GM21786 (cell line): ENCODE data around the gene GPM6B.

Experiments used
- ATAC-seq: cut with Tn5 transposase; IDR thresholded peaks from one replicate; pipeline ENCODE4 v1.9.1; 2021; ENCODE audit not compliant: unreplicated experiment

Gene GPM6B, protein sequence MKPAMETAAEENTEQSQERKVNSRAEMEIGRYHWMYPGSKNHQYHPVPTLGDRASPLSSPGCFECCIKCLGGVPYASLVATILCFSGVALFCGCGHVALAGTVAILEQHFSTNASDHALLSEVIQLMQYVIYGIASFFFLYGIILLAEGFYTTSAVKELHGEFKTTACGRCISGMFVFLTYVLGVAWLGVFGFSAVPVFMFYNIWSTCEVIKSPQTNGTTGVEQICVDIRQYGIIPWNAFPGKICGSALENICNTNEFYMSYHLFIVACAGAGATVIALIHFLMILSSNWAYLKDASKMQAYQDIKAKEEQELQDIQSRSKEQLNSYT

DNA sequence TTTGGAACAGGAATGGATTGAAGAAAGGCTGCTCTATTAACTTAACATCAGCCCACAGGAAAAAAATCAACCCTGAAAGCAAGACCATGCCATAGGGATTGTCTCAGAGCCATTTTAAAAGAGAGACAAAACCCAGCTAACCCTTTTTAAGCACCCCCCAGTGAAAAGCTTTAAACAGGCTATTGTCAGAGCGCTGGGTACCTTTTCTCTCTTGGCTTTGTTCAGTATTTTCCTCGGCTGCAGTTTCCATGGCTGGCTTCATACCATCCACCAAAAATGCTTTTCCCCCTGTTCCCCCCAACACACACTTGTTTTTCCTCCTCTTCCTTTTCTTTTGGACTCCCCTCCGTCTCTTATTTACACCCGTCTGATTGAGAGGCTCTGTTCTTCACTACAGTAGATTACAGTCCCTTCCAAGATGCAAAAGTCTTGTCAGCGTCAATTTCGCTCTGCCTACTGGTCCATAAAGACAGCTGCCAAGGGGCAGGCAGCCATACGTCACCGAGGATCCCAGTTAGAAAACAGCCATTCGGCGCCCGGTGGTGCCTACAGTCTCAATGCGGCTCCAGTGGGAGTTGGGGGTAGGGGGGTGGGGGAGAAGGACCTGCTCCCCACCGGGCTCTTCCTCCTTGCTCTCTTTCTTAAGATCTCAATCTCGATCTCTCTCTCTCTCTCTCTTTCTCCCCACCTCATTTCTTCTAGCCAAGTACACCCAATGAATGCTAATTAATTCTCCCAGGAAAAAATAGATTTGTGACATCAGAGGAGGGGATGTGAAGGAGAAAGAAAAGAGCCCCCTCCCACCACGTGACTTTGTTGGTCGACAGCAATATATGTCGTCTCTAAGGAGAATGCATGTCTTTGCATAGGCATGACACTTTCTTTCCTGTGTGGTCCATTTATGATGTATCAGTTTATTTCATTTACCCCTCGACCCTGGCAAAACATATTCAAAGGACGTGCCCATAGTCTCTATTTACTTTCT is at the start of gene GPM6B:
GPM6B (minus strand) TSS at position 451 of the 985 bp plus-strand sequence; CDS start at position 262, 189 bp downstream.
- no peak for ATAC-seq

DNA sequence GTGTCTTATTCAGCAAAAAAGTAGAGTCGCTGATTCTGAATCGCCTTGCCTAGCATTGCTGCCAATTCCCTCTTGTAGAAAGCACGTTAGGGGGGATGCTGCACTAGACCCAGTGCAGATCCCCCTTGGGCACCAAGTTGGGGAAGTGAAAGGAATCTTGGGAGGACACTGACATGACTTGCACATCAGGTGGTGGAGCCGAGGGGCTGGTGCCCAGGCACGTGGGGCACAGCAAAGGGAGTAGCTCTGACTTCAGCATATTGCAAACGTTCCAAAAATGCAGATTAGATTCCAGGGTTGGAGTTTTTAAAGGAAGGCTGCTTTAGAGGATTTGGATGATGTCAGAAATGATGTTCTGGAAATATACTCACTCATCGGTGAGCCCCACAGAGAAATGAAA is 47.4 kb upstream of the GPM6B start:
- ATAC-seq = no peak

DNA sequence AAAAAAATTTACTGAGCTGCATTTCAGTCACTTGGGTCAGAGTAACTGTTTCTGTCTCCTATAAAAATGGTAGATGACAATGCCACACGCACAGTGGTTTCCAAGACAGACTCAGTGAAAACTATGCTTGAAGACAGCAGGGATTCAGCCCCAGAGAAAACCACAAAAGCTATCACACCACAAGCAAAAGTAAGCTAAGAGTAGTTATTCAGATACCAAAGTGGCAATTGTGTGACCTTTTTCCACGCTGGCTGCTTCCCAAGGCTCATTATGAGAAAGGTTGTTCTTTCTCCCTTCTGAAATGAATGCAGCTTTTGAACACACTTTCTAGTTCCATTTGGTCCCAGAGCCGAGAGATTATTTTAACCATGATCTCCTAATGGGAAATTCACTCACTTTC is 46.4 kb upstream of the GPM6B start:
- no peak for ATAC-seq

DNA sequence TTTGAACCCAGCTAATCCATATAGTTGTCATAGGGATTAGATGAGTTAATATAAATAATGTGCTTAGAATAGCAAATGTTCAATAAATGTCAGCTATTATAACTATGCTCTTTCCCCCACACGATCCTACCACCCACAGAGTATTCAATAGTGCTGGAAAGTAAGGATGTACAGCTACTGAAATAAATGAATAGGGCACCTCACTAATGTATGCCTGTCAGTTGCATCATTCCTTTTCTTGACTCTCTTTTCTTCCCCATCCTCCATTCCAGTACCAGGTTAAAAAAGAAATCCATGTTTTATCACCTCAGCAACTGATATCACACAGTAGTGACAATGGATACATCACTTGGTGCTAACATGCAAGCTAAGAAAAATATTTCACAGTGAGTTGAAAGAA is 42.8 kb upstream of the GPM6B start:
- no peak for ATAC-seq

DNA sequence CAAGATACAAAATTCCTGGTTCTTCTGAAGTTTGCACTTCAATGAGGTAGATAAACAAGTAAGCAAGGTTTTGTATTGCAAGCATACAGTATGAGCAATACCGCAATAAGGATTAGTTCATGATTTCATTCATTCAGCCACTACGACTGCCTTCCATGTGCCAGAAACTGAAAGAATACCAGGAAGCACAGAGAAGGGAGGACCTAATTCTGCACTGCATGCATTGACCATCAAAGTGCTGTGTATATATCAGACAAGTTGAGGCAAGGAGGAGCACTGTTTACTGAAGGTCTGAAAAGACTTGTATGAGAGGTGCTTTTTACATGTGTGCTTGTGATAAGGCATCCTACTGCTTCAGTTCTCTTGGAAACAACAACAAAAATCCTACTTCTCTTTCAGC is 40.9 kb upstream of the GPM6B start:
- no peak for ATAC-seq

DNA sequence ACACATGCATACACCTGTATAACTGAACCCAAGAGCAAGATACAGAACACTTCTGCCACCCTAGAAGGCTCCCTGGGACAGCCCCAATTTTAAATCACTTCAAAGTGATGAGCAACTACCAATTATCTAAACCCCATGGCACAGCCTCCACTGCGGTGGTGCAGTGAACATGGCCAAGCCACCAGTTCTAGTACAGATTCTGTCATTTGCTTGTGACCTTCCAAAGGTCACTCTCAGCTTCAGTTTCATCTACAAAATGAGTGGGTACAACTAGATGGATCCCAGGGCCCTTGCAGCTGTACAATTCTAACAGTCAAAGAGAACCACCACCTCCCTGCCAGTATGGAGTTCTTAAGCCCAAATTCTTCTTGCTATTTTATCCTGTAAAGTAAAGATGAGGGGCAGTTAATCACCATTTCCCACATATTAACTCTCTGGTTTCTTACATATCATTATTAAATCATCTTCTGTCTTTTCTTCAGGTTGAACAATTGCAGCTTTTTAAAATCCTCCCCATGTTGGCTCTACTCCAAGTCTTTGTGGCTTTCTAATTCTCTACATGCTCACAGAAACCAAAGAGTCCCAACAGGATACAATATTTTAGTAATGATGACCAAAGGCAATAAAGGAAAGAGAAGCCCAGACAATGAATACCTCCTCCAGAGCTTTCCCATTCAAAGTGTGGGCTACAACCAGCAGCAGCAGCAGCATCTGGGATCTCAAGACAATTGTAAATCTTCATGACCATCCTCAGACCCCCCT is 39.0 kb upstream of the GPM6B start:
- ATAC-seq = no peak

DNA sequence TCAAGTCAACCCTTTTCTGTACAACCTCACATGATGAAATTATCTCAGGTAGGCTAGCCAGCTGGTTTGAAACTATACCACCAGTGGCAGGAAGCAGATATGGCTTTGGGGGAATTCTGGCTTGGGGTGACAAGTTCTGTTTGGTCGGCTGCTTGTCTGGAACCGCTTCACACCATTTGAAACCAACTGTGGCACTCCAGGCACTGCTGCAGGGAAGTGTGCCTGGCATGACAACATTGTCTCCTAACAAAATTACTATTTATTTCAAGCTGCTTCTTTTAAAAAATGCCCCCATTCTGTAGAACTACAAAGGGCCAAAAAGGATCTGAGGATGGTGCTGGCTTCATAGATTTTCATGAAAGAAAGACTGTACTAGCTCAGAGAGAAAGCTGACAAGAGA is 37.1 kb upstream of the GPM6B start:
- ATAC-seq = peak; percentile 32

DNA sequence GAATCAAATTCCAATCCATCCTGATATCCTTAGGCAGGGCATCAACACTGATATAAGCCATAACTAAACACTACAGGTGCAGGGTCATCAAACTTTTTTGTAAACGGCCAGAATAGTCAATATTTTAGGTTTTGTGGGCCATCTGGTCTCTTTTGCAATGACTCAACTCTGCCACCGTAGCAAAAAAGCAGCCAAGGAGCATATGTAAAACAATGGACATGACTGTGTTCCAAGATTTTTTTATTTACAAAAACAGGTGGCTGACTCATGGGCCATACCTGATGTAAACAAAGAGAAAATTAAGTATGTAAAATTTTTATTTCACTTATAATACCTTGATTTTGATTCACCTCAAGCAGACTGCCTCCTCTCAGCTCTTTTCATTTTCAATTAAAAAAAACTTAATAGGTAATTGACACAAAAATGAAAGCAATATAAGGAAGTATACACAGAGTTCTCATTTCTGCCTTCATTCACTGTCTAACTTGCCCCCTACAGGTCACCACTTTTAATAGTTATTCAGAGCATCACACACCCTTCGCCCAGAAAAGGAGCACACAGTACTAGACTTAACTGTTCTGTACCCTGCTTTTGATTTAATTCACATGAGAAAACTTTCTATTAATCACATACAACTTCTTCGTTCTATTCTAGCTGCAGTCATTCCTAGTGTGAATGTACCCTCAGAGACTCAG is 35.3 kb upstream of the GPM6B start:
- peak; percentile 54 for ATAC-seq

DNA sequence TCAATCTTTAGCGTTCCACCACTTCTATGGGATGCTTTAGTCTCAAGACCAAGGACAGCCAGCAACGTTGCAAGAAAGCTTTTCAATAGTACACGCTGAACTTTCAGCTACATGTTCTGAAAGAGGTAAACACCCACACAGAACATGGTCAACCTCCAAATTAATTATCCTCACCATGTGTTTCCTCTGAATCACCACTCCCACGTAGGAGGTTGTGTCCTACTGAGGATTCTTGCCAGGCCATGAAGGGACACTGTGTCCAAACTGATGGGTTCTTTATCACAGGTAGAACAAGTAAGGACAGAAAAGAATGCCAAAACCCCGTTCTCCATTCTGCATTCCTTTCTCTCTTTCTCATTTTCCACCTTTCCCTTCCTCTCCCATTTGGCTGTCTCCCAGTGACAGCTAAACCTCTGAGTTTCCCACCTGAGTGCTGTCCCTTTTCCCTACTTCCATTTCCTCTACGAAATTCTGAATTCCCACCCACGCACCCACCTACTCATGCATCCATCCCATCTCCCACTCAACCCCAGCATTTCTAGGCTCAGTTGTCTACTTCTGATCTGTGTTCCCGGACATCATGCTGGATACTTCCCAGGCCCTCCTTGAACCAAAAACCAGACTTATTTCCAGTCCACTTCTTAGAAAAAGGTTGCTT is 29.0 kb upstream of the GPM6B start:
- no peak for ATAC-seq

DNA sequence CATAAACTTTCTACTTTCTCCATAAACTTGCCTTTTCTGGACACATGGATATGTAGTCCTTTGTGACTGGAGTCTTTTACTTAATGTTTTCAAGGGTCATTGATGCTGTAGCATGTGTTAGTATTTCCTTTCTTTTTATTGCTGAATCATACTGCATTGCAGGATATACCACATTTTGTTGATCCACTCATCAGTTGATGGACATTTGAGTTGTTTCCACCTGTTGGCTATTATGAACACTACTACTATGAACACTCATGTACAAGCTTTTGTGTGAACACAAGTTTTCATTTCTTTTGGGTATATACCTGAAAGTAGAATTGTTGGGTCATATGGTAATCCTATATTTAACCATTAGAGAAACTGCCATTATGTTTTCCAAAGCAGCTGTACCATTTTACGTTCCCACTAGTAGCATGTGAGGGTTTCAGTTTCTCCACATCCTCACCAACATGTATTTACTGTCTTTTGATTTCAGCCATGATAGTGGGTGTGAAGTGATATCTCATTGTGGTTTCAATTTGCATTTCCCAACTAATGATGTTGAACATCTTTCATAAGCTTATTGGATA is 26.3 kb upstream of the GPM6B start:
- no peak for ATAC-seq

DNA sequence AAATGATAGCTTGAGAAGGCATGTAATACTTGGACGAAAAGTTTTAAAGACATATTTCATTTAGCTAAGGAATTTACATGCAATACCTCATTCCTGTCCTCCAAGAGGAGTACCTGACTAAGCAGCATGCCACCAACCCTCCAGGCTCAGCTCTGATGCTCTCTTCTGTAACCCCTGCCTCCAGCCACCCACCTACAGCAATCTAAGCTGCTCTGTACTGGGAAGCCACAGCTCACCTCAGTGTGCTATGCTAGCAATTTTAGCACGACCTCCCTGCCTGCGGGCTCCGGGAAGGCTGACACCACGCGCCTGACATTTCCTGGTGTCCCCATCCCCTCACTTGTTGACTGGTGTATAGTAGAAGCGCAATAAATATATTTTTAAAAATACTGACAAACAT is 23.2 kb upstream of the GPM6B start:
- no peak for ATAC-seq

DNA sequence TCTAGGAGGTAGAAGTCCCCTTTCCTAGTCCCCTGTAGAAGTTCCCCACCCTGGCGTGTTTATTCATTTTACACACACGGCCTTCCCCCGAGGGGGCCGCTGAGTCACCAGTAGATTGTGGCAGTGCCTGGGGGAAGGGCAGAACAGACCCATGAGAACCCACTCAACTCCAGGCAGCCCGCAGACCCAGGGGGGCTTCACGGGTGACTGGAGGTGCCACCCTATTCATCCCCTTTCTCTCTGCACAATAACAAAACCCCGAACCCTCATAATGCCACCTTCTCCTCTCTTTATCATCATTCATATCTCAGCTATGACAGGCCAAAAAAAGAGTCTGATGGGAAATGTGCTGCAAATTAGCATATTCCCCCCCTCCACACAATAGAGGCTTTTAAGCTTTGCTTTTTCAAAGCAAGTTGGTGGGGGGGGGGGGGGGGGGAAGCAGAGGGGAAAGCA is 20.4 kb upstream of the GPM6B start:
- ATAC-seq = no peak

DNA sequence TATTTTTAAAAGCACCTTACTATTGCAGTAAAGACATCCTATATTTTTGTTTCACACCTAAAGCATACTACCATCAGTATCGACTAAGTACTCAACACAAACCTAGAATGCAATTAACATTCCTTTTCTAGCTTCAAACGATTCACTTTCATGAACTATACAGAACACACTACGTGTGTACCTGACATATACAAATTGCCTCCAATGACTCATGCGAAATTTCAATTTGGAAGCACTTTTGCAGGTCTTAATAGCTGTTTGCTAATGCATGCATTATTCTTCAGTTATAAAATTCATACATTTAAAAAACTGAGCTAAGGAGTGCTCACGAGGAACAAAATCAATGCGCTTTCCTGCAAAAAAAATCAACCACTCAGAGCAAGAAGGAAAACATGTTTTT is 19.7 kb upstream of the GPM6B start:
- no peak for ATAC-seq

DNA sequence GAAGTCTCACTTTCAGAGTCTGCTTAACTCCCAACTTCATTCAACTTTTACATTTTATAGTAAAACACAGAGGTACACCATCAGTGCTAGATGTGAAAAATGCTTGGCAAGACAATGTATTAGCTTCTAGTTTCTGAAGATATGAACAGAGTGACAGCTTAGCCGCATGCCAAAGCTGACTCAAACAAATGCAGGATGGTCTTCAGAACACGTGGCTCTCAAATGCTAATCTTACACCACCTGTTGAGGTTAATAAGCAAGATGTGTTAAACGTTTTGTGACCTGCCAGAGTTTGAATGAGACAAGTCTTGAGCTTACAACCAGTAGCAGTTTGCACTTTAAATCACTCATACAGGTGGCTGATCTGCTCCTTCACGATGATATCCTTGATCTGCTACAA is 18.9 kb upstream of the GPM6B start:
- no peak for ATAC-seq

DNA sequence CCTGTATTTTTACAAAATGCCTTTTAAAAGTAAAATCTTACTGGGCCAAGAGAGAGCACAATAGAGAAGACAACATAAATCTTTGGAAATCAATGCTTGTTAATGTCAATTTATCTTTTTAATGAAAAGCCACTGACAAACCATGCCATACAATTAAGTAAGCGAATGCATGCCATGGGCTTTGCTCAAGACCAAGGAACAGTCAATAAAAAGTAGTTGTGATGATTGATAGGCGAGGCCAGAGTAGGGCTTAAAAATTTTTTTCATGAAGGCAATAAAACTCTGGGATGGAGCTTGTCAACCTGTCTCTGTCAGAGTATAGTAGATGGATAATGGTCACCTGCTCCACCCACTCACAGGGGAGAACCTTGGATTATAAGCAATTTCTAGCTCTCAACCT is 17.5 kb upstream of the GPM6B start:
- no peak for ATAC-seq

DNA sequence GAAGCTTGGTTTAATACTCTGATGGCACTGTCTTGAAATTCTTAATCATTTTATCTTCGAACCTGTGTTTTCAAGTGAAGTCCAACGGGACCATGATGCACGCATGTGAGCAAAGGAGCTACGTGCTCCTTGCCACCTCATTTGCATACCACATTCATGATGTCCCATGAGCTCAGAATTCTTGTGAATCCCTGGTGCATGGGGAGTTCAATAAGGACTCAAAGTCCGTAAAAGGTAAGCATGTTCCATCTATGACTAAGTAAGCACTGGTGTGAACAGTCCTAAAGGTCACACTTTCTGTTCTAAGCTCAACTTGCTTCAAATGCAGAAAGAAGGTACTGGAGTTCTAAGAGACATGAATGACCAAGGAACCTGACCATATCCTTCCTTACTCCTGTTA is 13.1 kb upstream of the GPM6B start:
- no peak for ATAC-seq

DNA sequence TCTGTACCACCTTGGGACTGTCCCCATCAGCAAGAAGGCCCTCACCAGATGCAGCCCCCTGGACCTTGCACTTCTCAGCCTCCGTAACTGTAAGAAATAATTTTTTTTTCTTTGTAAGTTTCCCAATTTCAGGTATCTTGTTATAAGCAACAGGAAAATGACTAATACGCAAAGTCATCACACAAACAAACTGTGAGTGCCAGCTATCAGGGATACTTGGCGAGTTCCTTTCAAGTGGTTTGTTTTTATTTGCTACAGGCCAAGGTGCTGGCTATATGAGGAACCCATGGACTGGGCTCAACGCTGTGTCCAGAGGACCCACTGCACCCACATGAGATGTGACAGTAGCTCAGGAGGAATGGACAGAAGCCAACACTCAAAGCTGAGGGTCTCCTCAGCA is 11.5 kb upstream of the GPM6B start:
- no peak for ATAC-seq

DNA sequence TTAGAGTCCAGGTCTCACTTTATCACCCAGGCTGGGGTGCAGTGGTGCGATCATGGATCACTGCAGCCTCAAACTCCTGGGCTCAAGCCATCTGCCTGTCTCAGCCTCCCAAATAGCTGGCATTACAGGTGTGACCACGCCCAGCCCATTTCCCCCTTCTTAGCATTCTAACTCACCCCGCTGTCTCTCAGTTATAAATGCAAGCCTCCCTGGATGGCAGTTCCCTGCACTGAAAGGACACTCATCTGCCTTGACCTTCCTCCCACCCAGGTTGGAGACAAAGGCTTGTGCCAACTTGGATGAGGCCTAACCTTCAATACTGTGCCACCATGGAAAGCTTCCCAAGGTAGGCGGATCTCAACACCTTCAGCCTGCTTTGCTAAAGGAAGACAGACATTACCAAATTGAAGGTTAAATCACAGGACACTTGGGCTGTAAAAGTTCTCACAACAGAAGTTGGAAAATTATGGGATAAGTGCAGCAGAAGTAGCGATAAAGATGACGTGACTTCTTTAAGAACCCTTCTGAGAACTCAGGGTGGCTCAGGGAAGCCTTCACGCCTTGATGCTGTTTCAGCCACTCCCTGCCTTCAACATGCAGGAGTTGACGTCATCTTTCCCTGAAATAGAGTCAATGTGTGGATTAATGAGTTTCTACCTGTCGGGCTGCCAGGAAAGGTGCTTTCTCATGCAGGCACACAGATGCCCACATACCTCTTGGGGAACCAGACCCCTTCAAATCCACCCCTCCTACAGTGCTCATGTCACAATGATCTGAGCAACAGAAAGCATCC is 10.6 kb upstream of the GPM6B start:
- ATAC-seq = no peak

DNA sequence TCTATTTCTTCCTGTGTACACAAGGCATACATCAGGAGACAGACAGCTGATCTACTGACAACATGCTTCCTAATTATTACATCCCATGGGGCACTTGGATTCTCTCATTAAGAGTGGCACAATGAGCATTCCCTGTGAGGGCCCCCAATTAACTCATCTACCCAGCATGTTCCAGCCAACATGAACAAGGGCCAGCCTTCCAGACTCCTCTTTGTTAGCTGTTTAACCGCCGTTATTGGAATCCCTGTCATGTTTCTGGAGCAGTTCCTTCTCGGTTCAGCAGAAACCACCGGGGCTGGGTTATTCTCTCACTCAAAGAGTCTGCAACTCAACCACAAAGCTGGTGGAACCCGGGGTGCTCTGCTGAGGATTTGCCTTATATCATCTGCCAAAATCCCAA is 9.9 kb upstream of the GPM6B start:
- ATAC-seq = no peak
